ENCODE measurements around the gene TBC1D3C.
"Not testable (repeated sequence)": the region's sequence is repeated elsewhere in the genome, so short reads cannot be mapped to it uniquely, and the experiment has no call there.

Gene TBC1D3C

DNA sequence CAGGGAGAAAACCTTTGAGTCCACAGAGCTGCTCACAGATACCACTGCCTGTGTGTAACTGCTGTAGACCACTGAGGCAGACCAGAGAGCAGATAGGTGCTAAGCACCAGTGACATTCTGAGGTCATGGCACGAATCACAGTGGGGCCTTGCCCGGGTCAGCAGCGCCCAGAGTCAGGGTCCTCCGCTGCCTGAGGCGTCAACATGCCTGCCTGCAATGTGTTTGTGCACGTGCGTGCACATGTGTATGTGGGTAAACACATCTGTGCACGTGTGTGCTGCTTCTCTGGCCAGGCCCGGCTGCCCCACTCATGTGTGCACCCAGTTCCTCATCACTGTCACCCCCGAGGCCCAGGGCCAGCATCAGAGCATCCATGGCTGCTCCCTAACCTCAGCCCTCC lies at the start of gene TBC1D3C:
Gene TBC1D3C (minus strand): TSS at position 101 of the 400 bp plus-strand sequence. CDS start 1,568 bp downstream, outside the sequence.
- not testable (repeated sequence) for DNase-seq

GRCh38 chr17:38099262-38099661 lies 30.8 kb upstream of the TBC1D3C start:
- DNase-seq: not testable (repeated sequence)

DNA sequence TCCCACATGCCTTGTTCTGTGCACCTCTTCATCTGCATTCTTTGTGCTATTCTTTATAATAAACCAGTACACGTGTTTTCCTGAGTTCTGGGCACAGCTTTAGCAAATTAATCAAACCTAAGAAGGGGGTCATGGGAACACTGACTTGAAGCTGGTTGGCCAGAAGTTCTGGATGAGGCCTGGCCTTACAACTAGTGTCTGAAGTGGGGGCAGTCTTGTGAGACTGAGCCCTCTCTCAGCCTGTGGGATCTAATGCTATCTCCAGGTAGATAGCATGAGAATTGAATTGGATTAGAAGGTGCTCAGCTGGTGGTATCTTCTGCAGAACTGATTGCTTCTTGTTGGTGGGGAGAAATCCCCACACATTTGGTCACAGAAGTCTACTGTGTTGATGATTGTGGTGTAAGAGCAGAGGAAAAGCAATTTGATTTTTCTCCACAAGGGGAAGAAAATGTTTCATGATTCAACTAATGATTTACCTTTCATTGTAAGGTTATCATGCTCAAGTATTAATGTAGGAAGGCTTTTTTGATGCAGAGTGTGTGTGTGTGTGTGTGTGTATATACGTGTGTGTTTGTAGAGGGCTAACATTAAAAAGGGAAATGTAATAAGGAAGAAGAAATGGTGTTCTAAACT lies 25.7 kb upstream of the TBC1D3C start:
- not testable (repeated sequence) for DNase-seq

DNA sequence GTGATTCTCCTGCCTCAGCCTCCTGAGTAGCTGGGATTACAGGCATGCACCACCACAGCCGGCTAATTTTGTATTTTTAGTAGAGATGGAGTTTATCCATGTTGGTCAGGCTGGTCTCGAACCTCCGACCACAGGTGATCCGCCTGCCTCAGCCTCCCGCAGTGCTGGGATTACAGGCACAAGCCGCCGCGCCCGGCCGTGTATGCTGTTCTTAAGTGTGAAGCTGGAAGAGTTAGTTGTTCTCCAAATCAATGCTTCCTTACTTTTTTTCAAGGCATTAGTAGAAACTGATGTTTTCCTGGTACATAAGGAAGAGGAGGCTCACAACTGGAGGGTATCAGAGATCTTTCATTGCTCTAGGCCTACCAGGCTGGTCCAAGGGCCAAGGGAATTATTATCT lies 19.7 kb upstream of the TBC1D3C start:
- DNase-seq: not testable (repeated sequence)

DNA sequence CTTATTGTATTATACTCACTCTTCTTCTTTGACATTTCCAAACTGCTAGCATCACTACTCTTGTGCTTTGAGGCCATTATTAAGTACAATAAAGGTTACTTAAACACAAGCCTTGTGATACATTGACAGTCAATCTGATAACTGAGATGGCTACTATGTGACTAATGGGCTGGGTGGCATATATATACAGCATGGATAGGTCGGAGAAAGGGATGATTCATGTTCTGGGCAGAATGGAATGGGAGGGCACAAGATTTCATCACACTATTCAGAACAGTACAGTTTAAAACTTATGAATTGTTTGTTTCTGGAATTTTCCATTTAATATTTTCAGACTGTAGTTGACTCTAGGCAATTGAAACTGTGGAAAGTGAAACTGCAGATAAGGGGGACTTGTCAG lies 18.9 kb upstream of the TBC1D3C start:
- DNase-seq: not testable (repeated sequence)

Measured in NCI-H1105 (cell line).